DMS114 treated with DMSO at 0.1 percent for 48 hours (cell line): ENCODE results near the gene MAGEA4.

Experiments
- DNase-seq: peaks from one replicate; lab custom pipeline; 2025; ENCODE audit not compliant: unreplicated experiment; lab: John Stamatoyannopoulos, UW

The MAGEA4 gene

DNA sequence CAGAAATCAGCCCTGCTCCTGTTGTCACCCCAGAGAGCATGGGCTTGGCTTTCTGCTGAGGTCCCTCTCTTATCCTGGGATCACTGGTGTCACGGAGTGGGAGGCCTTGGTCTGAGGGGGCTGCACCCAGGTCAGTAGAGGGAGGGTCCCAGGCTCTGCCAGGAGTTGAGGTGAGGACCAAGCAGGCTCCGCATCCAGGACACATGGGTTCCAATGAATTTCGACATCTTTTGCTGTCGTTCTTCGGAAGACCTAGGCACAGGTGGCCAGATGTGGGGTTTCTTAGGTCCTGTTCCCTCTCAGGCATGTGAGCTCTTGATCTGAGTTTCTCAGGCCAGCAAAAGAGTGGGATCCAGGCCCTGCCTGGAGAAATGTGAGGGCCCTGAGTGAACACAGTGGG lies 10.0 kb downstream of the MAGEA4 start:
- DNase-seq: no peak

DNA sequence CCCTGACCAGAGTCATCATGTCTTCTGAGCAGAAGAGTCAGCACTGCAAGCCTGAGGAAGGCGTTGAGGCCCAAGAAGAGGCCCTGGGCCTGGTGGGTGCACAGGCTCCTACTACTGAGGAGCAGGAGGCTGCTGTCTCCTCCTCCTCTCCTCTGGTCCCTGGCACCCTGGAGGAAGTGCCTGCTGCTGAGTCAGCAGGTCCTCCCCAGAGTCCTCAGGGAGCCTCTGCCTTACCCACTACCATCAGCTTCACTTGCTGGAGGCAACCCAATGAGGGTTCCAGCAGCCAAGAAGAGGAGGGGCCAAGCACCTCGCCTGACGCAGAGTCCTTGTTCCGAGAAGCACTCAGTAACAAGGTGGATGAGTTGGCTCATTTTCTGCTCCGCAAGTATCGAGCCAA lies 11.0 kb downstream of the MAGEA4 start:
- DNase-seq: no peak

DNA sequence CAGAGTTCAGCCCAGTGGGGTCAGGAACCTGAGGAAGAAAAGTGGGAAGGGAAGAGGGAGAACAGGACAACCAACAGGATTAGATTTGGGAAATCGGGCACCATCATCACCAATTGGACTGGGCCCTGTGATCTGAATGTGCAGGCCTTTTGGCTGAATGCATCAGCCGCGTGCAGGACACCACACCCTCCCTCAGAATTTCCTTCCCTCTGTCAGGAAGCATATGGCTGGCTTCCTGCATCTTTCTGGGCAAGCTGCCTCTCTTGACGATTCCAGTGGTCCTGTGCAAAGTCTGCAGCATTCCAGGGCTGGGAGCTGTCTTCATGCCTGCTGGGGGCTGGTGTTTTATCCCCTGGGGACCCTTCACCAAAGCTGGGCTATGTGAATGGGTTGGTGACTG lies 16.4 kb downstream of the MAGEA4 start:
- no peak for DNase-seq

DNA sequence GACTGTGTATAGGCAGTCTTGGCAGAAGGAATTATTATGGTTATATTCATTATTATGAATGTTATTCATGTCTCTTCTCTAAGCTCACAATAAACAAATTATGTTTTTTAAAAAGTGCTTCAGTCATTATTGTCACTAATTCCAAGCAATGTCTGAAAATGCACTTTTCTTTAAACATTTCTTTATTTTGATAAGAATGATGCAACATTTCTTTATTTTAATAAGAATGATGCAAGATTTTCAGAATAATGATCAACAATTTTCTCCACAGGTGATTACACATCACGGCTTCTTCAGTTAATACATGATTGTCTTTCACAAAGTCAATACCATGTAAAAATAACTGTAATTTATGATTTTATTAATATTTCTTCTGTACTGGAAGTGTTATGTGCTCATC lies 22.7 kb downstream of the MAGEA4 start:
- DNase-seq: no peak

DNA sequence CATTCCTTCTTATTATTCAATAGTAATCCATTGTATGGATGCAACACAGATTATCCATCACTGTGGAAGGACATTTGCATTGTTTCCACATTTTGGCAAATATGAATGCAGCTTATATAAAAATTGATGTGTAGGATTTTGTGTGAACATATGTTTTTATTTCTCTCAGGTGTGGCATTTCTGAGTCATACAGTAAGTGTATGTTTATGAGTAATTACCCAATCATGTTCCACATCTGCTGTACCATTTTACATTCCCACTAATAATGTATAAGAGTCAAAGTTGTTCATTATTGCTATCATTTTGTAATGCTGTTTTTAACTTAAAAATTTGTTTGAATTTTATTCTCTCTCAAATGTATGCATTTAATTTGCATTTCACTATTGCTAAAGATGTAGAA lies 25.5 kb downstream of the MAGEA4 start:
- no peak for DNase-seq

DNA sequence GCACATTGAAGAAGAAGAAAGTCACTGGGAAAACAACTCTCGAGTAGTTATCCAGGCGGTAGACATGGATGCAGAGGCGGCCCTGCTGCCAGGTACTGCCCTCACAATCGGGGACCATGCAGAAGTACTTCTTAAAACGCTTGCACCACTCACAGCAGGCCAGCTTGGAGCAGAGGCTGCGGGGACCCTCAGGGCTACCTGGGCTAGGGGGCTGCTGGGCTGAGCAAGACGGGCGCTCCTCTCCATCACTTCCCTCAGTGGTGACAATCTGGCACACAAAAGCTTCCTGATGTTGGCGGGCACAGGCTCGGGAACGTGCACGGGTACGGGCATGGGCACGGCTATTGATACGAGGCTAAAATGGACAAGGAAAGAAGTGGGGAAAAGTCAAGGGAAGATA lies 42.0 kb downstream of the MAGEA4 start:
- DNase-seq: no peak

DNA sequence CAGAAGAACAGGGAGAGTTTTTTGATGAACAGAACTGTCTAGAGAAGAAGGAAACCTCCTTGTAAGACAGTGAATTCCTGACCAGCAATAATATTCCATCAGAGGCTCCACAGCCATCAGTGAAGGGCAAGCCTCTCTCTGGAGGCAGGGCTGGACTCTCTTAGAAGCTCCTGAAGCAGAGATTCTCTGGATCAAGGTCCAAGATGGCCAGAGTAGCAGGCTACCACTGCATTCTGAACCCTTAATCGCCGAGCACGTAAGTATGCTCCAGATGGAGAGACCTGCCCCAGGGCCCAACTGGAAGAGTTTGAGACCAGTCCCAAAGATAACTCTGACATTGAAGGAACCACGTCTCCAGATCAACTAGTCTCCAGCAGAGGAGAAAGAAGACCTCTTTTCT lies 45.4 kb downstream of the MAGEA4 start:
- DNase-seq: no peak

DNA sequence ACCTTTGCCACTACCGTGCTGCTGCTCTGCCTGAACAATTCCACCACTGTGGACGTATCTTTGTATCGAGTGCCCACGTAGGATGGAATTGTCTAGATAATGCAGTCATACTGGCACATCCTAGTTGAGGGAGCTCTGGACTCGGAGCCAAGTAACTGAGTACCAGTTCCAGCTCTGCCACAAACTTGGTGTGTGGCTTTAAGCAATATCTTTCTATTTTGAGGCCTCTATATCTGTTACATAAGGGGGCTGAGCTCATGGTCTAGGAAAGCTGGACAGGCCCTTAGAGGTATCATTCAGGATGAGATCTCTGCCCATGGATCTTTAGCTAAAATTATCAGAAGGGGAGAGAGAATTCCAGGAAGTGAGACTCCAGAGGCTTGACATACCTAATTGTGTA lies 49.3 kb downstream of the MAGEA4 start:
- DNase-seq: no peak

DNA sequence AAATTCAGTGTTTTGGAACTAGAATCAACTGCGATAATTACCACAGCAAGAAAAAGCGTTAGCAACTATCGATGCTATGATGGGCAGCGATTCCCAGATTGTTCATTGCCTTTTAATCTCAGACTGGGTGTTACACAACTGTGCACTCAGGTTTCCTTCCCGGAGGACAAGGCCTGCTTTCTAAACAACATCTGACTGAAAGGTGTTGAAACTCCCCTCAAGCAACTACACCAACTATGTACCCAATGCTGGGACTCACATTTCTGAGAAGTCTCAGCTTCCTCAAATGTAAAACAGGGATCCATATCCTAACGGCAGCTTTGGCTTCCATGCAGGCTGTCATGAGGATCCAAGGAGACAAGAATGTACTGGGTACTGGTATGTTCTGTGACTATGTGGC lies 53.5 kb downstream of the MAGEA4 start:
- no peak for DNase-seq

DNA sequence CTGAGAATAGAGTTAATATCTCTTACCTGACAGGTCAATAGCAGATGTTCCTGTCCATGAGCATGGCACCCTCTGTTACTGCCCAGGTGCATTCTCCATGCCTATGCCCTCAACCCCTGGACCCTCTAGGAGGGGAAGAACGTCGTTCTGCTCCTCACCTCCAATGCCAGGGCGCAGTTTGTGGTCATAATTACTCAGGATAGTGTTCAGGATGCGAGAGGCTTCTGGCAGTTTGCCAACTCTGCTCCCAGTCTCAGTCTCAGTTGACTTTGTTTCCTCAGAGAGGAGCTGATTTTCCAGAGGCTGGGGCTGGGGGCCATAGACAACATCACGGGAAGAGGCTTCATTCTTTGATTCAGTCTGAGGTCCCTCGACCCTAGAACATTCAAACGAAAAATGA lies 57.3 kb downstream of the MAGEA4 start:
- DNase-seq: no peak

DNA sequence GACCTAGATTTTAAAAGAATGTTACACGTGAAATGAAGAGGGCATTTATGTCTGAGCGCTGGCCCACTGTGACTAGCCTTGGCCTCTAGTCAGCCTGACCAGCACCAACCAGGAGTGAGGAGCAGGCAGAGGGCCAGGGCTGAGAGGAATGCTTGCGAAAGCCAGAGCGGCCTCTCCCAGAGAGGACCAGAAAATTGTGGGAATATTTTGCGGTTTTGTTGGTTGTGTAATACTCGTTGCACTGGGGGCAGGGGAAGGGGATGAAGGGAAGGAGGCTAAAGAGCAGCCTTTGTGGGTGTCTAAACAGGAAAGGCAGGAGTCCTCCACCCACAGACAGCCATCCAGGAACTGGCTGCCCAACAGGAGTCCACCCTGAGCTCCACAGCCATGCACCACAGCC lies 58.0 kb downstream of the MAGEA4 start:
- DNase-seq: no peak

DNA sequence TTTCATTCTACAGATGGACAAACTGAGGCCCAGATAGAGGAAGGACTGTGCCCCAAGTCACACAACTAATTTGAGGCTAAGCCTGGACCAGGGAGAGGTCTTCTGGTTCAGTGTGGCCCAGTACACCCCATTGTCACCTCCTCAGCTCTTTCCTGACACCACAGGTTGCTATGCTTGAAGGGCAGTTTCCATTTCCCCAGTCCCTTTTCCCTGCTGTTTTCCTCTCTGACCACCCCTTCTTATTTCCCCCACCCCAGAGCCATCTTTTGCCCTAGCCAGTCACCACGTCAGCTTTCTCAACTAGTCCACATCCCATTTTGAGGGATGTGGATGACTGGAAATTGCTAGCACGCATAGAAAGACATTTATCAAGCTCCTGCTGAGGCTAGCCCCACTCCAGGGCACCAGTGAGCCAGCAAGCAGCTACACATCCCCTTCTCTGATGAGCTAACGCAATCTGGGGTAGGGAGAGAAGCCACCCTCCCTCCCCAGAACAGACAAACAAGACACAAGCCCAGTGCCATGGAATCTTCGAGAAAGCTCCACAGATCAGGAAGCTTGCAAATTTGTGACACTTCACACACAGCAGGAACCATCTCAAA lies 60.5 kb downstream of the MAGEA4 start:
- no peak for DNase-seq

DNA sequence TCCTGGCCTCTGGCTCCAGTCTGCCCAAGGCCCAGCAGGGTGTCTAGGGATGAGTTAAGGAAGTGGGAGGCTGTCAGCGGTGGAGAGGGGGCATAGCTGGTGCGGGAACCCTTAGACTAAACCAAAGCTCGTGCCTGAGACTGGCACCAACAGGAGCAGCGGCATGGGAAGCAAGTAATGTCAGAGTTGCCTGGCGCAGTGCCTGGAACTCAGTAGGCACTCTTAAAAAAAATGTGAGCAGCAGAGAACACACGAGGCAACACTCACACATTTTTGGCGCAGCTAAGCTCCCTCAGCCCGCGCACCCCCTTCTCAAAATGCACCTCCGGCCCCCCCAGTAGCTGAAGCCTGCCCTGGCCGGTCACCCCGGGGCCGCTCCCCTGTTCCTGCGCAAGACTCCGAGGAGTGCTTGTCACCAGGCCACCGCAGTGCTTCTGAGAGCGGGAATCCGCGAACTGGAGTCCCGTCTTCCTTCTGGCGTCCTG lies 61.2 kb downstream of the MAGEA4 start:
- no peak for DNase-seq
